Ascending aorta (tissue), 2 donors: Measurements from ENCODE around the gene MYOCD. TPM values are rescaled to one million over a fixed set of nuclear protein-coding genes. Genes with fewer than 3 reads are reported as not detected.

Experiments used
- DNase-seq, 2 donors: peaks; one replicate each; pipeline ENCODE4 v3.0.0-alpha.2; 2019; ENCODE audit warnings: low spot score in 2 of 2
- H3K27ac ChIP-seq, 2 donors: fragments of 200-600 bp; sonication (generic); one replicate each; pipeline ENCODE4 v1.5.1; 2016 to 2017; ENCODE audit warnings: mild to moderate bottlenecking in 1 of 2
- H3K27me3 ChIP-seq: fragments of 200-600 bp; sonication (generic); one replicate; pipeline ENCODE4 v1.5.1; 2017
- H3K36me3 ChIP-seq, 2 donors: fragments of 200-600 bp; sonication (generic); one replicate each; pipeline ENCODE4 v1.5.1; 2016
- H3K4me1 ChIP-seq, 2 donors: fragments of 200-600 bp; sonication (generic); one replicate each; pipeline ENCODE4 v1.5.1; 2016 to 2017; ENCODE audit warnings: mild to moderate bottlenecking in 1 of 2
- H3K4me3 ChIP-seq, 2 donors: fragments of 200-600 bp; sonication (generic); one replicate each; pipeline ENCODE4 v1.5.1; 2016 to 2017; ENCODE audit warnings: mild to moderate bottlenecking in 1 of 2
- H3K9me3 ChIP-seq, 2 donors: fragments of 200-600 bp; sonication (generic); one replicate each; pipeline ENCODE4 v1.5.1; 2016
- CTCF ChIP-seq, 3 experiments: fragments of 200-600 bp in 2 of 3; fragments of 450-650 bp in 1 of 3; sonication (generic) in 2 of 3; IDR thresholded peaks; one replicate each; pipeline ENCODE4 v1.5.1; 2016 to 2019; ENCODE audit warnings: antibody characterized with exemption in 3 of 3, mild to moderate bottlenecking in 1 of 3, moderate library complexity in 1 of 3
- intact Hi-C: fragments of 100-400 bp; cut with DNase I; formaldehyde crosslinking; loops from one replicate; pipeline ENCODE4 v1.15.1; 2023
- total RNA-seq: library from RNA; depleted of rRNA; stranded (reverse); fragments of >200 nt; gene quantifications from one replicate; pipeline ENCODE4 v1.1.0, GENCODE V29; 2016

MYOCD gene
- total RNA-seq, 1 donor from 2014 or later = 153 TPM

- H3K4me3 ChIP-seq = no peak overlapping the region
- intact Hi-C loops = loop anchor here (5.0 kb wide), 1 partner anchor 100 kb away; no protein-coding TSS in a partner anchor
- peaks cover 0 to 34% of the 10 kb centered on the region in 2 donors for H3K4me1 ChIP-seq
- no peaks in the 10 kb centered on the region for H3K9me3 ChIP-seq
- H3K36me3 ChIP-seq = peaks cover 0 to 31% of the 10 kb centered on the region in 2 donors
- no peak for DNase-seq
- H3K27me3 ChIP-seq = no peaks in the 10 kb centered on the region
- no peak for TF ChIP-seq CTCF (IDR thresholded peaks at IDR 0.05)
- H3K27ac ChIP-seq = peak overlapping the region; percentile 81 to 91
Measured at GRCh38 chr17:12727076-12727760, 61.5 kb downstream of the MYOCD start.

DNA sequence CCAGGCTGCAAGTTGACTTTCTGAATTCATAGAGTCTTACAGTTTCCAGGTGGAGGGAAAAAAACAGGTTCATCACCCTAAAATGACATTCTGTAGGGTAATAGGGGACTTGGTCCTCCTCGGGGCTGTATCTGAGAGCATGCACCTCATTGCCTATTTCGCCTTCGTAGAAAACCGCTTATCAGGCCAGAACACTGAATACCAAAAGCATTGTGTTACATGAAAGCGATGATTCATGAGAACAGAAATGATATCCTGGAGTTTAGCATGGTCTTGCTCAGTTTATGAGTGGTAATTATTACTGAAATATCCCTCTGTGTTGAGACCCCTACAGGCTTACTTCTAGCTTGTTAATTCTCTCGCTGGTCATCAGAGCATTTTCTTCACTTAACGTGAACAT is 62.2 kb downstream of the MYOCD start:
- Histone ChIP-seq H3K4me1 (peaks cover 0 to 35% of the 10 kb centered on the region in 2 donors), H3K36me3 (peaks cover 0 to 31% of the 10 kb centered on the region in 2 donors), H3K27ac (peak overlapping the region; percentile 81 to 91), H3K9me3 (no peaks in the 10 kb centered on the region), H3K4me3 (no peak overlapping the region), H3K27me3 (no peaks in the 10 kb centered on the region)
- no peak for TF ChIP-seq CTCF (IDR thresholded peaks at IDR 0.05)
- no peak for DNase-seq
- intact Hi-C loops = loop anchor here (2.0 to 5.0 kb wide), 2 partner anchors 61 to 101 kb away; no protein-coding TSS in a partner anchor

DNA sequence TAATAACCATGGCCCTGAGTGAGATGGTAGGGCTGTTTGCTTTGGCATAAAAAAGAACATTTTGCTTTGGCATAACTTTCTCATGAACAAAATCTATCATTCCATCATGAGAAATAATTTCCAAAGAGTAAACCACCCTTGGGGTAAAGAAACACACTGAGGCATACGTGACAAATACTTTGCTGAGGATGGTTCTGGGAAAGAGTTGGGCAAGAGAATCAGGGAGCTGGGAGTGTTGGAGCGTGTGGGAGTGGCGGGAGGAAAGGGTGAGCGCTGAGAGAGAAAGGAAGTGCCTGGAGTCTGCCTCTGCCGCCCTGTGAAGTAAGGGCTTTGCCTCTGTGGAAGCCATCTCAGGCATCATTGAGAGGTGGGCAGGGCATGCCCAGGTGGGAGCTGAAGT is 63.4 kb downstream of the MYOCD start:
- Histone ChIP-seq H3K27me3 (no peaks in the 10 kb centered on the region), H3K4me3 (no peak overlapping the region), H3K4me1 (peaks cover 0 to 35% of the 10 kb centered on the region in 2 donors), H3K9me3 (no peaks in the 10 kb centered on the region), H3K27ac (peak overlapping the region; percentile 81 to 91), H3K36me3 (peaks cover 0 to 27% of the 10 kb centered on the region in 2 donors)
- TF ChIP-seq CTCF (IDR thresholded peaks at IDR 0.05) = no peak
- intact Hi-C loops = loop anchor here (2.0 to 5.0 kb wide), 2 partner anchors 62 to 102 kb away; no protein-coding TSS in a partner anchor
- DNase-seq = peak in 1 of 2 donors; percentile 76

- intact Hi-C loops = loop anchor here (5.0 kb wide), 2 partner anchors 178 to 263 kb away; no protein-coding TSS in a partner anchor
- H3K36me3 ChIP-seq = peaks cover 5 to 31% of the 10 kb centered on the region in 2 donors
- H3K4me1 ChIP-seq = peaks cover 0 to 35% of the 10 kb centered on the region in 2 donors
- no peak for DNase-seq
- H3K4me3 ChIP-seq = no peak overlapping the region
- H3K27ac ChIP-seq = peak overlapping the region; percentile 81 to 91
- TF ChIP-seq CTCF (IDR thresholded peaks at IDR 0.05) = no peak
- H3K9me3 ChIP-seq = no peaks in the 10 kb centered on the region
- no peaks in the 10 kb centered on the region for H3K27me3 ChIP-seq
Measured at GRCh38 chr17:12730421-12730820, 64.7 kb downstream of the MYOCD start.

DNA sequence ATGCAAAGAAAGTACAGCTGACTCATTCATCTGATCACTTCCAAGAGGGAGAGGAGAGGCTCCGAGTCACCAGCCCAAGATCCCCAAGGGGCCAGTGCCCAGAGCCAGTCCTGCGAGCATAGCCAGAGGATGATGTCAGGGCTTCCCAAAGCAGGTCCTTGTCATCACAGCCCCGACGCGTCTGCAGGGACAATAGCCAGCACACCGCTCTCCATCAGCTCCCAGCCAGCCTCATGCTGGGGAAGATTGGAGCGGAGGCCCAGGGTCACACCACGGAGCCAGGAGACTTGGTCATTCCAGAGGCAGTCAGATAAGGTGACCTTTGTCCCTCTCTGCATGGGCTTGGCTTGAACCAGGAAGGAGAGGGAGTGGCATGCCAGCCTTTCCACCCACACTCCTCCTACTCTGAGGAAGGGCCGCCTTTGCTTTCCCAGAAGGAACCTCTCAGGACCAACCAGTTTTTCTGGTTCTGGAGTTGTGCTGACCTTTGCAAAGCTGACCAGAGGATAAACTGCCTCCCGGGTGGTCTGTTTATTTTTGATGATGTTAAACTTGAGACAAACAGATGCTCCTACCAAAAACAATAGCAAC is 65.3 kb downstream of the MYOCD start:
- H3K4me1 ChIP-seq = peaks cover 0 to 35% of the 10 kb centered on the region in 2 donors
- intact Hi-C loops = loop anchor here (1.0 to 5.0 kb wide), 3 partner anchors 40 to 264 kb away; no protein-coding TSS in a partner anchor
- peak; percentile 77 to 96 for DNase-seq
- H3K27ac ChIP-seq = peak overlapping the region; percentile 81 to 91
- H3K27me3 ChIP-seq = no peaks in the 10 kb centered on the region
- TF ChIP-seq CTCF (IDR thresholded peaks at IDR 0.05) = no peak
- peaks cover 11 to 34% of the 10 kb centered on the region in 2 donors for H3K36me3 ChIP-seq
- H3K9me3 ChIP-seq = no peaks in the 10 kb centered on the region
- H3K4me3 ChIP-seq = no peak overlapping the region
